NT2/D1 (cell line): ENCODE measurements around the gene SCRN2.

Source experiments
- SUZ12 ChIP-seq: IDR thresholded peaks from 2 replicates; pipeline ENCODE4 v1.6.1; 2011; ENCODE audit not compliant: insufficient read length, insufficient read depth; ENCODE audit errors: extremely low read depth
- YY1 ChIP-seq: IDR thresholded peaks from 2 replicates; pipeline ENCODE4 v1.6.1; 2011; ENCODE audit not compliant: insufficient read length, insufficient read depth
- ZNF274 ChIP-seq: IDR thresholded peaks from 2 replicates; pipeline ENCODE4 v1.6.1; 2011; ENCODE audit warnings: mild to moderate bottlenecking, low read depth, low read length

DNA sequence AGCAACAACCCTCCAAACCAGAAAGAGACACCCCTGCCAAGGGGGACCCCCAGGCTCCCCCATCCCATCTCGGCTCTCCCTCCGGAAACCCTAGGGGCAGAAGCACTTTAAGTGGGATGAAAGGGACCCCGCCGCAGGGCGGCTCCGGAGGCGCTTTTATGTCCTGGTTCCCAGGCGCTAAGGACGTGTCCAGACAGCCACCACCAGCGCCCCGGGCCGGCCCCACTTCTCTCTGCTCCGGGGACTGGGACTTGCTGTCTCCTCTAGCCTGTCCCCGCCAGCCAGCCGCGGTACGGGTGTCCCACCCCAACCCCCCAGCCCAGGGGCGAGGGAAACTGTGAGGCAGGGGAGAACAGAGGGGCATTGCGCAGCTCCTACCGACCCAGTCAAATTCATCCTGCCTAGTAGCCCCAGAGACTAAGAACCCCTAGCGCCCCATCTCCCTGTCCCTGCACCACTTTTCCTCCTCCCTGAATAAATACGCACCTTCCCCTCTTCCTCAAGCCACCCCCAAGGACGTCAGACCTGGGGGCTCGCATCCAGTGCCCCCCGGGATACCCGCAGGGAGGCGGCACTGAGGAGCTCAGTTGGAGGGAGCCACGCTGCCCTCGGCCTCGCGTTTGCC, 5.8 kb upstream of the SCRN2 start:
- TF ChIP-seq ZNF274 (no peak), YY1 (no peak), SUZ12 (no peak)
